A673 (cell line): ENCODE measurements around the gene TBXAS1. TPM values are rescaled to one million over a fixed set of nuclear protein-coding genes. Genes with fewer than 3 reads are reported as not detected.

Experiments
- BruUV-seq: library from RNA; stranded (reverse); fragments of 400-500 nt; replicated peaks from 2 replicates; lab custom pipeline; 2021; lab: Mats Ljungman, UMichigan
- CTCF ChIA-PET: fragments of 300-600 bp; sonication (Branson Sonifier 250); formaldehyde crosslinking; loops from one replicate; lab custom pipeline; 2022; ENCODE audit warnings: antibody characterized with exemption; lab: Charles Lee
- POLR2A ChIA-PET: fragments of 300-600 bp; sonication (Branson Sonifier 250); formaldehyde crosslinking; loops from one replicate; lab custom pipeline; 2022; ENCODE audit warnings: antibody characterized with exemption; ENCODE audit not compliant: low non-redundant PET; lab: Charles Lee
- DNase-seq: peaks from one replicate; pipeline ENCODE4 v3.0.0-alpha.2; 2015; ENCODE audit warnings: low spot score
- H3K27ac ChIP-seq: fragments of 200-600 bp; sonication (generic); 2 replicates; pipeline ENCODE4 v1.5.1; 2016; ENCODE audit warnings: mixed run types, low read depth, mild to moderate bottlenecking, mixed read lengths, antibody characterized with exemption, low read length; ENCODE audit not compliant: poor library complexity, severe bottlenecking
- H3K27me3 ChIP-seq: fragments of 200-600 bp; sonication (generic); replicated peaks from 2 replicates; pipeline ENCODE4 v1.6.1; 2017; ENCODE audit warnings: mixed run types, low read depth, mild to moderate bottlenecking, mixed read lengths, antibody characterized with exemption, low read length; ENCODE audit not compliant: insufficient read depth, poor library complexity
- H3K36me3 ChIP-seq: fragments of 200-600 bp; sonication (generic); 2 replicates; pipeline ENCODE4 v1.6.1; 2016; ENCODE audit warnings: mixed run types, mild to moderate bottlenecking, mixed read lengths, antibody characterized with exemption, low read length; ENCODE audit not compliant: insufficient read depth, poor library complexity, severe bottlenecking
- H3K4me1 ChIP-seq: fragments of 200-600 bp; sonication (generic); 2 replicates; pipeline ENCODE4 v1.6.1; 2017; ENCODE audit warnings: mixed run types, mild to moderate bottlenecking, mixed read lengths, antibody characterized with exemption, low read length; ENCODE audit not compliant: insufficient read depth, poor library complexity, severe bottlenecking
- H3K4me3 ChIP-seq: fragments of 200-600 bp; sonication (generic); 2 replicates; pipeline ENCODE4 v1.5.1; 2016; ENCODE audit warnings: low read depth, mixed run types, mild to moderate bottlenecking, mixed read lengths, low read length; ENCODE audit not compliant: poor library complexity, severe bottlenecking
- H3K9me3 ChIP-seq: fragments of 200-600 bp; sonication (generic); 2 replicates; pipeline ENCODE4 v1.6.1; 2016; ENCODE audit warnings: mixed run types, low read depth, mild to moderate bottlenecking, mixed read lengths, antibody characterized with exemption, low read length; ENCODE audit not compliant: poor library complexity, severe bottlenecking
- CTCF ChIP-seq: fragments of 300-800, 200-600 bp; sonication (generic); conservative IDR thresholded peaks from 2 replicates; pipeline ENCODE4 v1.5.1; 2017; ENCODE audit warnings: low read depth, mild to moderate bottlenecking, antibody characterized with exemption, low read length, moderate library complexity, mixed read lengths
- EZH2 ChIP-seq: fragments of 200-600 bp; sonication (generic); IDR thresholded peaks from 2 replicates; pipeline ENCODE4 v1.6.1; 2017; ENCODE audit warnings: borderline replicate concordance, low read depth, mild to moderate bottlenecking, mixed read lengths, antibody characterized with exemption, low read length; ENCODE audit not compliant: poor library complexity, severe bottlenecking
- intact Hi-C: fragments of 100-400 bp; cut with micrococcal nuclease; formaldehyde crosslinking; loops from one replicate; pipeline ENCODE4 v1.10.0; 2022; ENCODE audit not compliant: unreplicated experiment
- total RNA-seq: library from RNA; stranded (reverse); gene quantifications from 2 replicates; pipeline ENCODE4 v1.2.3, GENCODE V29; 2021

TBXAS1 gene
- total RNA-seq, 1 experiment from 2014 or later: 2.5 TPM

- no peak overlapping the region for H3K27ac ChIP-seq
- no peaks in the 10 kb centered on the region for H3K27me3 ChIP-seq
- H3K4me1 ChIP-seq: no peaks in the 10 kb centered on the region
- no TSS peak for BruUV-seq
- ChIA-PET POLR2A (no interaction called here), CTCF (interaction anchor here (0.7 kb wide), 1 partner anchor 38 kb away, joined by 3 read pairs; no protein-coding TSS in a partner anchor)
- no peak for DNase-seq
- H3K4me3 ChIP-seq: no peak overlapping the region
- intact Hi-C loops: no loop called here
- no peaks in the 10 kb centered on the region for H3K9me3 ChIP-seq
- H3K36me3 ChIP-seq: no peaks in the 10 kb centered on the region
- TF ChIP-seq EZH2: no peak
- no peak for TF ChIP-seq CTCF
Measured at GRCh38 chr7:140018125-140019043, 189.3 kb downstream of the TBXAS1 start.

- TF ChIP-seq EZH2: no peak
- no peak for TF ChIP-seq CTCF
- H3K36me3 ChIP-seq: no peaks in the 10 kb centered on the region
- no peak overlapping the region for H3K4me3 ChIP-seq
- H3K4me1 ChIP-seq: no peaks in the 10 kb centered on the region
- H3K27me3 ChIP-seq: no peaks in the 10 kb centered on the region
- no TSS peak for BruUV-seq
- no peak overlapping the region for H3K27ac ChIP-seq
- no peaks in the 10 kb centered on the region for H3K9me3 ChIP-seq
- DNase-seq: no peak
- POLR2A ChIA-PET: no interaction called here
- intact Hi-C loops: no loop called here
- CTCF ChIA-PET: no interaction called here
Measured at GRCh38 chr7:140019172-140019571, 190.1 kb downstream of the TBXAS1 start.

- no peak for DNase-seq
- Histone ChIP-seq H3K4me3 (no peak overlapping the region), H3K9me3 (no peaks in the 10 kb centered on the region), H3K36me3 (no peaks in the 10 kb centered on the region), H3K27me3 (no peaks in the 10 kb centered on the region), H3K4me1 (no peaks in the 10 kb centered on the region), H3K27ac (no peak overlapping the region)
- TF ChIP-seq CTCF (no peak), EZH2 (no peak)
- POLR2A ChIA-PET: no interaction called here
- intact Hi-C loops: no loop called here
- CTCF ChIA-PET: no interaction called here
- BruUV-seq: no TSS peak
Measured at GRCh38 chr7:140019606-140020005, 190.5 kb downstream of the TBXAS1 start.
